Activated T-helper 1 cell treated with anti-CD3 and anti-CD28 coated beads, Interleukin-12 subunit alpha, Interleukin-12 subunit beta, Interleukin-2, Interleukin-4 antibody, amounts not matched to agents 30 ng/mL and 10 ng/mL and 1 ng/mL, durations not matched to agents 14 hours and 24 hours and 36 hours (primary cell): ENCODE data around the gene FGGY. TPM values are rescaled to one million over a fixed set of nuclear protein-coding genes. Genes with fewer than 3 reads are reported as not detected.

Source experiments
- DNase-seq: peaks from one replicate; pipeline ENCODE4 v3.0.0; 2021; ENCODE audit warnings: low spot score
- H3K27ac Mint-ChIP-seq: one replicate; pipeline ENCODE4 v1.8.0; 2021; ENCODE audit warnings: mild to moderate bottlenecking, mixed read lengths
- H3K27me3 Mint-ChIP-seq: one replicate; pipeline ENCODE4 v1.8.0; 2022; ENCODE audit warnings: mild to moderate bottlenecking, moderate library complexity, mixed read lengths; ENCODE audit not compliant: insufficient read depth
- H3K36me3 Mint-ChIP-seq: one replicate; pipeline ENCODE4 v1.8.0; 2021; ENCODE audit warnings: low read depth, mixed read lengths
- H3K4me1 Mint-ChIP-seq: one replicate; pipeline ENCODE4 v1.8.0; 2021; ENCODE audit warnings: low read depth, mixed read lengths
- H3K4me3 Mint-ChIP-seq: one replicate; pipeline ENCODE4 v1.8.0; 2021; ENCODE audit warnings: mild to moderate bottlenecking, moderate library complexity, mixed read lengths
- H3K9me3 Mint-ChIP-seq: one replicate; pipeline ENCODE4 v1.8.0; 2021; ENCODE audit warnings: mixed read lengths
- intact Hi-C: fragments of 100-400 bp; cut with micrococcal nuclease; formaldehyde crosslinking; loops from one replicate; pipeline ENCODE4 v1.15.1; 2024
- total RNA-seq: library from RNA; stranded (reverse); gene quantifications from 2 replicates; pipeline ENCODE4 v1.2.3, GENCODE V29; 2022

Gene FGGY
- total RNA-seq, 1 donor from 2014 or later: 7.1 TPM

- intact Hi-C loops: no loop called here
- Mint-ChIP-seq H3K9me3 (no peaks in the 10 kb centered on the region), H3K27ac (no peak overlapping the region), H3K27me3 (no peaks in the 10 kb centered on the region), H3K4me1 (no peaks in the 10 kb centered on the region), H3K4me3 (no peak overlapping the region), H3K36me3 (no peaks in the 10 kb centered on the region)
- DNase-seq: no peak
Measured at GRCh38 chr1:59750328-59751003, 453.6 kb downstream of the FGGY start.

GRCh38 chr1:59751004-59751395 is 454.1 kb downstream of the FGGY start:
- Mint-ChIP-seq H3K36me3 (no peaks in the 10 kb centered on the region), H3K27me3 (no peaks in the 10 kb centered on the region), H3K9me3 (no peaks in the 10 kb centered on the region), H3K4me1 (no peaks in the 10 kb centered on the region), H3K27ac (no peak overlapping the region), H3K4me3 (no peak overlapping the region)
- intact Hi-C loops: no loop called here
- no peak for DNase-seq

- Mint-ChIP-seq H3K36me3 (no peaks in the 10 kb centered on the region), H3K4me3 (no peak overlapping the region), H3K9me3 (no peaks in the 10 kb centered on the region), H3K4me1 (no peaks in the 10 kb centered on the region), H3K27me3 (no peaks in the 10 kb centered on the region), H3K27ac (no peak overlapping the region)
- DNase-seq: no peak
- intact Hi-C loops: no loop called here
Measured at GRCh38 chr1:59751801-59752200, 454.9 kb downstream of the FGGY start.

GRCh38 chr1:59752556-59753414 is 455.9 kb downstream of the FGGY start:
- H3K27ac Mint-ChIP-seq: no peak overlapping the region
- H3K4me3 Mint-ChIP-seq: no peak overlapping the region
- intact Hi-C loops: no loop called here
- H3K27me3 Mint-ChIP-seq: no peaks in the 10 kb centered on the region
- H3K4me1 Mint-ChIP-seq: no peaks in the 10 kb centered on the region
- no peaks in the 10 kb centered on the region for H3K36me3 Mint-ChIP-seq
- H3K9me3 Mint-ChIP-seq: no peaks in the 10 kb centered on the region
- no peak for DNase-seq

DNA sequence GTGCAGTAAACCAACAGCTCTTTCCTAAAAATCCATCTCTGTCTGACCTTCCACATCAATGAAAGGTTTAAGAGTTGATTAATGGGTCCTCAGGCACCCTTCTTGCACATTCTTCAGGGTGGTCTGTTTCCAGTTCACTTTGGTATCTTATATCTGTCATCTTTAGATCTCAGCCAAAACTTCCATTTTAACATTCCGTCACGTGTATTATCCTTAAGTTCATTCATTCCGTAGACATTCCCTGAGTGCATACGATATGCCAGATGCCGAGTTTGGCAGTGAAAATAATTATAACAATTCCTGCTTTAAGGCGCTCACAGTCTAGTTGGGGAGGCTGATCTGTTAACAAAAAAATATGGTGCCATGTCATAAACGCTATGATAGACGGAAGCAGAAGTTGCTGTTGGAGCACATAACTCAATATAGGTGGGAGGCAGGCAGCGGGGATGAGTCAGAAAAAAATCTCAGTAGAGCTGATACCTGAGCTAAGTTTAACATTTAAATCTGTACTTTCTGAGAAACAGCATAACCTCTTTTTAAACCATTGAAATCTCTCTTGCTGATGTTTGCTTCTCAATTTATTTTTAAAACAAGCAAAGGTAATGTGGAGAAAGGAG is 458.3 kb downstream of the FGGY start:
- no peaks in the 10 kb centered on the region for H3K27me3 Mint-ChIP-seq
- H3K9me3 Mint-ChIP-seq: no peaks in the 10 kb centered on the region
- DNase-seq: no peak
- H3K4me1 Mint-ChIP-seq: peaks cover 12% of the 10 kb centered on the region
- no peak overlapping the region for H3K27ac Mint-ChIP-seq
- intact Hi-C loops: no loop called here
- H3K36me3 Mint-ChIP-seq: no peaks in the 10 kb centered on the region
- no peak overlapping the region for H3K4me3 Mint-ChIP-seq

- Mint-ChIP-seq H3K27me3 (no peaks in the 10 kb centered on the region), H3K9me3 (no peaks in the 10 kb centered on the region), H3K4me3 (no peak overlapping the region), H3K27ac (no peak overlapping the region), H3K36me3 (no peaks in the 10 kb centered on the region), H3K4me1 (peaks cover 12% of the 10 kb centered on the region)
- no peak for DNase-seq
- intact Hi-C loops: no loop called here
Measured at GRCh38 chr1:59757197-59757747, 460.4 kb downstream of the FGGY start.

DNA sequence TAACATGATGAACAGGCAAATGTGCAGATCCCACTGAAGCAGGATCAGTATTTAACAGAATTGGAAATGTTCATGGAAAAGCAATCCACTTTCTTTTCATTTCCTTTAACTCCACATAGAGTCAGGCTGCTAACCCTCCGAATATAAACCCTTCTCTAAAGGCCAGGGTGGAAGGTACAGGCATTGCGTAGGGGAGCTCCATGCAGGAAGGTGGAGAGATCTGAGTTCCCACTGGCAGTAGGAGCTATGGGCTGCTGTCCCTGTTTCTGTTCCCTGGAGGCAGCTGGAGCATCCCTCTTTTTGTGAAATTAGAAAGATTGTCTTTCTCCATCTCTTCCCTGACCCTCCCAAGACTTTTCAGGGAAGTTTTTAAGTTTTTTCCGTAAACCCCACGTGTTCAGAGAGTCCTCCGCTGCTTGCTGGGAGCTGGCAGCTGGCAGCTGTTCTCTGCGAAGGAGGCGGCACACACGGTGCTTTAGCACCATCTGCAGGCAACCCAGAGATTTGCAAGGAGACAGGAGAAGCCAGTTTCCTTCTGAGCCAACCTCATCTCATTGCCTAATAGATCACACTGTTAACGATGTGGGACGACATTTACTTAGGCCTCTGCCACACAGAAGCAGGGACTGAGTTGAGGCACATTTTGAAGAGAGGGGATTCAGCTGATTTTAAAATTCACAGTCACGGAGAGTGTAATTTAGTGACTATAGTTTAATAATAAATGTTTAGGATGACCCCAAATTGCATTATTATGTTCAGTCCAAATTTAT is 462.4 kb downstream of the FGGY start:
- intact Hi-C loops: loop anchor here (1.0 kb wide), 6 partner anchors 60 to 1243 kb away; partner anchors contain the start of gene OMA1
- peak; percentile 63 for DNase-seq
- no peak overlapping the region for H3K27ac Mint-ChIP-seq
- H3K36me3 Mint-ChIP-seq: no peaks in the 10 kb centered on the region
- no peaks in the 10 kb centered on the region for H3K27me3 Mint-ChIP-seq
- H3K9me3 Mint-ChIP-seq: no peaks in the 10 kb centered on the region
- H3K4me1 Mint-ChIP-seq: peaks cover 12% of the 10 kb centered on the region
- peak overlapping the region; percentile 13 for H3K4me3 Mint-ChIP-seq

DNA sequence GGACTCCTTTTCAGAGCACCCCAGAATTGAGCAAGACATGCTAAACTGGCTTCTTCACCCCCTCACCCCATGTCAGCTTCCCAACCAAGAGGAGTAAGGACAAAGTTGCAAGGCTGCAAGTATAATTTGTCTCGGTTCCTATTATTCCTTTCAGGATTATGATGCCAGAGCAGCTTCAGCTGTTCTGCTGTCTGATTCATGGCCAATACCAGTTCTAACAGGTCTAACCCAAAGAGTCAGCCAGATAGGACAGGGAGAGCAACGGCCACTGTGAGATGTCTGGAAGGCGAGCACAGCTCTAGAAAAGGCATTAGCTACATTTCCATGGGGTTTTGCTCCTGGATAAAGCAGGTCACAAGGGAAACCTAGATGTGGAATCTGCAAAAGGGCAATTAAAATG is 464.5 kb downstream of the FGGY start:
- H3K27ac Mint-ChIP-seq: no peak overlapping the region
- H3K4me3 Mint-ChIP-seq: no peak overlapping the region
- no peaks in the 10 kb centered on the region for H3K27me3 Mint-ChIP-seq
- H3K9me3 Mint-ChIP-seq: no peaks in the 10 kb centered on the region
- H3K36me3 Mint-ChIP-seq: no peaks in the 10 kb centered on the region
- no peak for DNase-seq
- peaks cover 12% of the 10 kb centered on the region for H3K4me1 Mint-ChIP-seq
- intact Hi-C loops: no loop called here

DNA sequence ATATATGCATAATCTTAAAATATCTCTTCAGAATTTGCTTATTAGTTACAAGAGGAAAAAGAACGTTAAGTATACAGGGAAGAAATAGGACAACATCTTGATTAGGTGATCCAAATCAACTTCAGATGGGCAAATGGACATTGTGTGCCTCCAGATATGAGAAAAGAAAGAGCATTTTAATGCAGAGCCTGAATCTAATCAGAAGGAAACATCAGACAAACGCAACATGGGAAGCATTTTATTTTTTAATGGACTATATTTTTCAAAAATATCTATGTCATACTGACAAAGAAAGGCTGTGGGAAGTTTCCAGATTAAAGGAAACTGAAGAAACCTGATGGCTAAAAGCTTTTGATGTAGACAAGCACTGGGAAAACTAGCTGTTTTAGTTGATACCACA is 466.5 kb downstream of the FGGY start:
- no peak overlapping the region for H3K27ac Mint-ChIP-seq
- H3K9me3 Mint-ChIP-seq: no peaks in the 10 kb centered on the region
- no peak for DNase-seq
- no peak overlapping the region for H3K4me3 Mint-ChIP-seq
- intact Hi-C loops: no loop called here
- no peaks in the 10 kb centered on the region for H3K36me3 Mint-ChIP-seq
- no peaks in the 10 kb centered on the region for H3K27me3 Mint-ChIP-seq
- peaks cover 12% of the 10 kb centered on the region for H3K4me1 Mint-ChIP-seq

DNA sequence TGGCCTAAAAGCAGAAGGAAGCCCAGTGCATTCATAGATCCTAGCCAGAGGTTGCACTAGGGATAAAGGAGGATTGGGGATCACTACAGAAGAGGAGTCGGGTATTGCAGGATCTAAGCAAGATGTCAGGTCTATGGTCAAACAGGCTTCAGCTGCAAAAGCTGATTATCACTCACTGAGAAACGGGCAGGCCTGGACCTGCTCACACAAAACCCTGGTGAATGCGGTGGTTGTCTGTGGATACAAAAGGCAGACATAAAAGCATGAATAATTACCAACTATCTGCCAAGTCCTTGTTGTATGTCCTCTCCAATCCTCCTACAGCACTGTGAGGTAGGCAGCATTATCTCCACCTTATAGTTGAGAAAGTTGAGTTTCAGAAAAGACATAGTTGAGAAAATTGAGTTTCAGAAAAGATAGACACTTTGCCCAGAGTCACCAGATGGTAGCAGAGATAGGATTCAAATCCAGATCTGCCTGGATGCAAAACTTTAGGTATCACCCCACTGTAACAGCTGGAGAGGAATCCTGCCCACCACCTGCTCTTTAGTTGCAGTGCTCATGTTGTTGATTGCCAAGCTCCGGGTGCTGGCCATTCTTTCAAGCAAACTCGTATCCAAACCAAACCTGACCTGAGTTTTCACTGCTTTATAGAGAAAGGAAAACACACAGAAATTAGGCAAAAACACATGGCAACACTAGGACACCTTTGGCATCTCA is 468.3 kb downstream of the FGGY start:
- Mint-ChIP-seq H3K4me1 (peaks cover 8% of the 10 kb centered on the region), H3K27me3 (no peaks in the 10 kb centered on the region), H3K27ac (no peak overlapping the region), H3K4me3 (no peak overlapping the region), H3K9me3 (no peaks in the 10 kb centered on the region), H3K36me3 (no peaks in the 10 kb centered on the region)
- no peak for DNase-seq
- intact Hi-C loops: no loop called here

DNA sequence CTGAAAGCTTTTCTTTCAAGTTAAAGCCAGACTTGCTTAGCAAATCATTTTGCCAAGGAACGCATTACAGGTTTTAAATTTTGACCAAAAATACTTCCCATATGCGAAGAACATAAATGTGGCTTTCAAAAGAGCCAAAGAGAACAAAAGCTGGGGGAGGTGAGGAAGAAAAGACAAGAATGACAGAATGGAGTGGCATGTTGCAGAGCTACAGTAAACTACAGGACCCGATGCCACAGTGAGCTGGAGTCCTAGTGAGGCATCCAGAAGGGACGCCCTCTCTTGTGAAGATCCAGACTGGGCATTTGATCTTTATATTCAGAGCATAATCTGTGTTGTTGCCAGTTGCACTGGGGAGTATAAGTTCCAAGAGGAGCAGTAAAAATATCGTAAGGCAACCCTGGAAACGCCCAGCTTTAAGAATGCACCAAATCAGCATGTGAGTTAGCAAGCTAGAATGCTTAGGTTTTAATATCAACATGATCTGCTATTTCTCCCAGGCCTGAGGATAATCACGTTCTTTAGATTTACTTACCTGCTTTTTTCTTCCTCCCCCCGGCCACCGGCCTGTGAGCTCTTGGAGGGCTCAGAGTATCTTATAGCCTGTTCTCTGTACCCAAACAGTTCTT is 469.4 kb downstream of the FGGY start:
- DNase-seq: no peak
- Mint-ChIP-seq H3K4me1 (peaks cover 8% of the 10 kb centered on the region), H3K36me3 (no peaks in the 10 kb centered on the region), H3K4me3 (no peak overlapping the region), H3K27me3 (no peaks in the 10 kb centered on the region), H3K9me3 (no peaks in the 10 kb centered on the region), H3K27ac (no peak overlapping the region)
- intact Hi-C loops: no loop called here

- peaks cover 8% of the 10 kb centered on the region for H3K4me1 Mint-ChIP-seq
- H3K27ac Mint-ChIP-seq: no peak overlapping the region
- no peaks in the 10 kb centered on the region for H3K9me3 Mint-ChIP-seq
- intact Hi-C loops: no loop called here
- H3K4me3 Mint-ChIP-seq: no peak overlapping the region
- no peaks in the 10 kb centered on the region for H3K27me3 Mint-ChIP-seq
- no peak for DNase-seq
- H3K36me3 Mint-ChIP-seq: no peaks in the 10 kb centered on the region
Measured at GRCh38 chr1:59767119-59767518, 470.2 kb downstream of the FGGY start.
